NCI-H146 treated with DMSO at 0.1 percent for 48 hours (cell line): ENCODE measurements around the gene ELMO1.

ENCODE experiments used
- DNase-seq: peaks from one replicate; lab custom pipeline; 2025; ENCODE audit not compliant: unreplicated experiment; lab: John Stamatoyannopoulos, UW

ELMO1 gene

GRCh38 chr7:36868727-36869411 lies 579.8 kb downstream of the ELMO1 start:
- DNase-seq, result no peak

GRCh38 chr7:36865019-36865418 lies 583.6 kb downstream of the ELMO1 start:
- no peak for DNase-seq

- no peak for DNase-seq
These were observed 584.6 kb downstream of the ELMO1 start for GRCh38 chr7:36863901-36864701.

- DNase-seq, result no peak
These were observed 585.8 kb downstream of the ELMO1 start for GRCh38 chr7:36862771-36863261.

GRCh38 chr7:36861656-36862055 lies 587.0 kb downstream of the ELMO1 start:
- DNase-seq, result no peak

- DNase-seq, result no peak
These were observed 588.0 kb downstream of the ELMO1 start for GRCh38 chr7:36860681-36861080.

- DNase-seq, result no peak
These were observed 593.3 kb downstream of the ELMO1 start for GRCh38 chr7:36855330-36855729.

GRCh38 chr7:36854652-36855051 lies 594.0 kb downstream of the ELMO1 start:
- no peak for DNase-seq

- no peak for DNase-seq
These were observed 595.7 kb downstream of the ELMO1 start for GRCh38 chr7:36852931-36853330.

GRCh38 chr7:36852017-36852416 lies 596.6 kb downstream of the ELMO1 start:
- DNase-seq, result no peak

- no peak for DNase-seq
These were observed 597.3 kb downstream of the ELMO1 start for GRCh38 chr7:36851382-36851781.

GRCh38 chr7:36847946-36848345 lies 600.7 kb downstream of the ELMO1 start:
- no peak for DNase-seq

GRCh38 chr7:36844374-36844773 lies 604.3 kb downstream of the ELMO1 start:
- no peak for DNase-seq

- DNase-seq, result no peak
These were observed 607.8 kb downstream of the ELMO1 start for GRCh38 chr7:36840904-36841303.

- DNase-seq, result no peak
These were observed 609.9 kb downstream of the ELMO1 start for GRCh38 chr7:36838616-36839225.

- DNase-seq, result no peak
These were observed 617.6 kb downstream of the ELMO1 start for GRCh38 chr7:36831049-36831448.

GRCh38 chr7:36827726-36828703 lies 620.6 kb downstream of the ELMO1 start:
- no peak for DNase-seq

- DNase-seq, result no peak
These were observed 623.2 kb downstream of the ELMO1 start for GRCh38 chr7:36825501-36825900.

GRCh38 chr7:36823353-36823752 lies 625.3 kb downstream of the ELMO1 start:
- no peak for DNase-seq

GRCh38 chr7:36821617-36822016 lies 627.0 kb downstream of the ELMO1 start:
- DNase-seq, result no peak
